HG02623 (cell line): ENCODE measurements around the gene FAM184B.

ENCODE experiments used
- ATAC-seq: cut with Tn5 transposase; IDR thresholded peaks from one replicate; pipeline ENCODE4 v1.9.1; 2021; ENCODE audit warnings: moderate library complexity; ENCODE audit not compliant: unreplicated experiment

Gene FAM184B

DNA sequence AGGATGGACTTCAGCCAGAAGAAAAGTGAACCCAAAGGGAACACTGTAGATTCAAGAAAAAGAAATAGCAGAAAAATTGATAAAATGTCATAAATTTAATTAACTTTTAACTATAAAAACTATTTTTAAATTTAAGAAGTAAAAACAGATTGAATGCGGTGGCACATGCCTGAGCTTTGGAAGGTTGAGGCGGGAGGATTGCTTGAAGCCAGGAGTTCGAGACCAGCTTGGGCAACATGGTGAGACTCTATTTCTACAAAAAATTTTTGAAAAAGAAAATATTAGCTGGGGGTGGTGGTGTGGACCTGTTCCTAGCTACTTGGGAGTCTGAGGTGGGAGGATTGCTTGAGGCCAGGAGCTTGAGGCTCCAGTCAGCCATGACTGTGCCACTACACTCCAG is 3.0 kb downstream of the FAM184B start:
- ATAC-seq = no peak

DNA sequence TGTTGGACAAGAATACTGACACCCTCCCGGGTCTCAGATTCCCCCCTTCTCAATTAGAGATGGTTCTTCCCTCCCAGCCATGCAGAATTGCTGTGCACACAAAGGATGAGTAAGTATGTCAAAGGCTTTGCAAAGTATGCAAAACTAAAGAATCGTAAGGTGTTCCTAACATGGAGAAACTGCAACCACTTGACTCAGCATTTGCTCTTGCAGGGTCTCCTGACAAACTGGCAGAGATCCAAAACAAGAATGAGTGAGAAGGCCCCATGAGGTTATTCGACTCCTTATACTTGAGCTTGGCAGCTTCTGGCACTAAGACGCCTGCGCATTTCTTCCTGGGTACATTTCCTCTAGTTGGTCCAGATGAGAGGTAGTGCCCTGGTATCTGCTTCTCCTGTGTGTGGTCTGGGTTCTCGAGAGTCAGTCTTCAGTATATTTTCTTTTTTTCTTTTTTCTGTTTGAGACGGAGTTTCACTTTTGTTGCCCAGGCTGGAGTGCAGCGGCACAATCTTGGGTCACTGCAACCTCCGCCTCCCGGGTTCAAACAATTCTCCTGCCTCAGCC is 8.2 kb downstream of the FAM184B start:
- no peak for ATAC-seq

DNA sequence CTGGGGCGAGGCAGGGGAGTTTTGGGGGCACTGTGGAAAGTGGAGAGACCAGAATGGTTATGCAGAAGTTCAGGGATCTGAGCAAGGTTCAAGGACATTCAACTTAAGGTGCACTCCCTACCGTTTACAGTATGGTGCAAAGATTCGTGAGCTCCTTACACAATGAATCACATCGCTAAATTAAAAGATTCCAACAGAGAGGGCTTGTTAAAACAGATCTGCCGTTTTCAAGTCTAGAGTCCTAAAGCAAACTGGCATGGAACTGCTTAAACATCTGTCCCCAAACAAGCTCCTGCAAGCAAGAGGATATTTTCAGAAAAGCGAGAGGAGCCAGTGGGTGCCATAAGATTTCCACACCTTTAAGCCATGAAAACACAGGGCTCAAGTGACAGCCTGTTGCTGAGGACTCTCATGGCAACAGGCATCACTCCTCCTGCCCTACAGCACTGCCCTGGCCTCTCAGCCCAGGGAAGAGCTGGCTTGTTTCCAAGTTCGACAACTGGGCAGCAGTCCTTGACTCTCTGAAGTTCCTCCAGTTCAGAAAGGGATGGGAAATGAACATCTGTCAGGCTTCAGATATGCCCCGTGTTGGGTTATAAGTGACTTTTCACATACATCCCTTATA is 10.0 kb downstream of the FAM184B start:
- ATAC-seq = no peak

DNA sequence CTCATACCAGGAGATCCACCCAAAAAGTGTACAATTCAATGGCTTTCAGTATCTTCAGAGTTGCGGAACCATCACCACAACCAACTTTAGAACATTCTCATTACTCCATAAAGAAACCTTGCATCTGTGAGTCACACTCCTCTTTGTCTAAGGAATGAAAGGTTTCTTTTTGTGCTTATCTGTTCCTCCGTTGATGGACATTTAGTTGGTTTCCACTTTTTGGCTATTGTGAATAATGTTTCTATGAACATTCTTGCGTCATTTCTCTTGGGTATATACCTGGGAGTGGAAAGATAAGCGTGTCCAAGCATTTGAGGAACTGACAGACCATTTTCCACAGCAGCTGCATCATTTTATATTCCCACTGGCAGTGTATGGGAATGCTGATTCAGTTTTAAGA is 10.6 kb downstream of the FAM184B start:
- no peak for ATAC-seq

DNA sequence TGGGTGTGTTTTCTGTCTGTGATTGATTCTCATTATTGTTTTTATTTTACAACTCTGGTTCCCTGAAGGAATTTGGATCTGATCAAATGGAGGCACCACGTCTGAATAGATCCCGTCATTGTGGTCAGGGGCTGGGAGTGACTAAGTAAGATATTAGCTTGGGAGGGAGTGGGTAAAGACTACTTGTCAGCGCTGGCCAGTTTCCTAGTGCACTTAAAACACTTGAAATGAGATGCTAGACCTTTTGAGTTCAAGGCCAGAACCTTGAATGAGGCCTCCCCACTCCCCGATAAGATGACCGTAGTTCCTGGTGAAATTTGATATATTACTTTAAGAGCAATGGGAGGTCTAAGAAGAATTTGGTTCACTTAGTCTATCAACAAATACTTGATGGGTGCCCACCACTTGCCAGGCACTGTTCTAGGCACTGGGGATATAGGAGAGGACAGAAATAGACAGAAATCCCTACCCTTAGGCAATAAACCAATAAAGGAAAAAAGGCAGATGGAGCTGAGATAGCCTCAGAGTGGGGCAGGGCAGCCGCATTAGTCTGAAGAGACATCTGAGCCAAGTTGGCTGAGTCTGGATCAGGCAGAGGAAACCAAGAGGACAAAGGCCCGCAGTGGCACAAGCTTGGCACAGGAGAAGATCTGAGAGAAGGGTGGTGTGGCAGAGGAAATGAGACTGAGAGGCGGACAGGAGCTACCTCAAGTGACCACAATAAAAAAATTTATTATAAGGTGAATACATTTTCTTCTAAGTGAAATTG is 11.8 kb downstream of the FAM184B start:
- no peak for ATAC-seq

DNA sequence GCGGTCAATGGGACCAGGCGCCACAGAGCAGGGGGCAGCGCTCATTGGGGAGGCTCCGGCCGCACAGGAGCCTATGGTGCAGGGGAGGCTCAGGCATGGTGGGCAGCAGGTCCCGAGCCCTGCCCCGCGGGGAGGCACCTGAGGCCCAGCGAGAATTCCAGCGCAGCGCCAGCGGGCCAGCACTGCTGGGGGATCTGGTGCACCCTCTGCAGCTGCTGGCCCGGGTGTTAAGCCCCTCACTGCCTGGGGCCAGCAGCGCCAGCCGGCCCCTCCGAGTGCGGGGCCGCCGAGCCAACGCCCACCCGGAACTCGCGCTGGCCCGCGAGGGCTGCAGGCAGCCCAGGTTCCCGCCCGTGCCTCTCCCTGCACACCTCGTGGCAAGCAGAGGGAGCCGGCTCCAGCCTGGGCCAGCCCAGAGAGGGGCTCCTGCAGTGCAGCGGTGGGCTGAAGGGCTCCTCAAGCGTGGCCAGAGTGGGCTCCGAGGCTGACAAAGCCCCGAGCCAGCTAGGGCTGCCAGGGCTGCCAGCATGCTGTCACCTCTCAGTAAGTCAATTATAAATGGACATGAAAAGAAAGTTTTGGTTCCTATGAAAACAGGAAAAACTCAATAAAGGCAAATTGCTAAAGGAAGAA is 14.5 kb downstream of the FAM184B start:
- no peak for ATAC-seq

DNA sequence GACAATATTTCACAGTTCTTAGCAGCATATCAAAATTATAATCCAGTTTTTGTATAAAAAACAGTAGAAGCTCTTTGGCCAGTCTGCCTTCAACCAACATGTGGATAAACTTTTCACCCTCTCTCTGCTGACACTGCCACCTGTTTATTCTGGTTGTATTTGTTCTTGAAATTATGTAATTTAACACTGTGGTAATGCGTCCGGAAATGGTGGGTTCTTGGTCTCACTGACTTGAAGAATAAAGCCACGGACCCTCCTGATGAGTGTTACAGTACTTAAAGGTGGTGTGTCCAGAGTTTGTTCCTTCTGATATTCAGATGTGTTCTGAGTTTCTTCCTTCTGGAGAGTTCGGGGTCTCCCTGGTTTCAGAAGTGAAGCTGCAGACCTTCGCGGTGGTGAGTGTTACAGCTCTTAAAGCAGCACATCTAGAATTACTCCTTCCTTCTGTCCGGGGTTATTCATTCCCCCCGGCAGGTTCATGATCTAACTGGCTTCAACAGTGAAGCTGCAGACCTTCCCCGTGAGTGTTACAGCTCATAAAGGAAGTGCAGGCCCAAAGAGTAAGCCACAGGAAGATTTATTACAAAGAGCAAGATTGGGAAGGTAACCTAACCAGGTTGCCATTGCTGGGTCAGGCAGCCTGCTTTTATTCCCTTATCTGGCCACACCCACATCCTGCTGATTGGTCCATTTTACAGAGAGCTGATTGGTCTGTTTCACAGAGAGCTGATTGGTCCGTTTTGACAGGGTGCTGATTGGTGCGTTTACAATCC is 15.7 kb downstream of the FAM184B start:
- ATAC-seq = no peak

DNA sequence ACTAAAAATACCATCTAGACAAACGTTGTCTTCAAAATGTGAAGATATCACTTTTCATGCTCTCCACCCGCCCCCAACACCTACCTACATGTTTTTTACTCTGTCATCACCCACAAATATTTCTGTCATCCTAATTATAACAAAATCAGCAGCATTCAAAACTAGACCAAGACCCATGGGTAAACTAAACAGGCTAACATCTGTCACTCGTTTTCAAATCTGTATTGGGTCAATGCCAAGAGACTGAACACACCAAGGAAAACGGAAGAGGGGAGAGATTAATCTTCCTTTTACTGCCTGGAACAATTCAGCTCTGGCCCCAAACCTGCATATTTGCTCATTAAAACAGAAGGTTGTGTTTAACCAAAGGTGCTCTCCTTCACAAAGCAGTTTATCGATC is 17.5 kb downstream of the FAM184B start:
- no peak for ATAC-seq

DNA sequence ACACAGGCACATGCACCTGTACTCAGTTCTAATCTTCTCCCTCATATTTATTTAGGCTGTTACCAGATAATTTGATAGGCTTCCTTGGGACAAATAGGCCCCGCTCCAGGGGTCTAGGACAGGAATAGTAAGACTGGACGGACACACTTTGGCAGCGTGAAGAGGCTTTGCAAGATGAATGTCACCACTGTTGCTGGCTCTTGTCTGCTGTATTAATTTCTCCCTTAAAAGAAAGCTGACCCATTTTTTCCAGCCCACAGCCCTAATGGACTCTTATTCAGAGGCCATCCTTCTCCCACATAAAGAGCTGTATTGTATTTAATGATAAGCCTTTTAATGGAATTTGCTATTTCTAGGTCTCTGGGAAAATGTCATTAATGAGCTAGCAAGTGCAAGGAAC is 18.0 kb downstream of the FAM184B start:
- ATAC-seq = no peak

DNA sequence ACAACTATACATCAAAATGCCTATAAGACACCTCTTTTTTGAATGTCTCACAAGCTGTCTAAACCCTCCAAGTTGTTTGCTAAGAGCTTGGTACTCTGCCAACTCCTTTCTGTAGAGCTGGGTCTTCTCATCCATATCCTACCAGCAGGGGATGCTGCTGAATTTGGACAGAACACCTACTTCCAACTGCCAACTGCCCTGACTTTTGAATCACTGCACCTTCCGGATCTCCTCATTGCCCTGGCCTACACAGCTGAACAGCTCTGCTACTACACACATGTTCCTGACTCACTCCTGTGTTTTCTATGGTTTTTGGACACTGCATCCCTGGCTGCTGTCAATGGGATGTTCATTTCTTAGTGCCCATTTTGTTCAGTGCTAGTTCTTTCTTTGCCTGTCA is 18.7 kb downstream of the FAM184B start:
- no peak for ATAC-seq

DNA sequence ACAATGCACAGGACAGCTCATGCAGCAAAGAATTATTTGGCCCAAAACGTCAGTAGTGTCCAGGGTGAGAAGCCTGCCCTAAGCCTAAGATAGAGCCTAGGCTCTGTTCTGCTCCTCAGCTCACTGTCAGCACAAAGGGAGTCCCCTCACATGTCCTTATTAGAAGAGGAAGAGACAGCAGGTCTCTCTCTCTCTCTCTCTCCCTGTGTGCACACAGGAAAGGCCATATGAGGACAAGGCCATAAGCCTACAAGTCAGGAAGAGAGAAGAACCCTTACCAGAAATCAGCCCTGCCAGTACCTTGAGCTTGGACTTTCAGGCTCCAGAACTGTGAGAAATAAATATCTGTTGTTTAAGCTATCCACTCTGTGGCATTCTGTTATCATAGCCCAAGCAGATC is 20.4 kb downstream of the FAM184B start:
- no peak for ATAC-seq

DNA sequence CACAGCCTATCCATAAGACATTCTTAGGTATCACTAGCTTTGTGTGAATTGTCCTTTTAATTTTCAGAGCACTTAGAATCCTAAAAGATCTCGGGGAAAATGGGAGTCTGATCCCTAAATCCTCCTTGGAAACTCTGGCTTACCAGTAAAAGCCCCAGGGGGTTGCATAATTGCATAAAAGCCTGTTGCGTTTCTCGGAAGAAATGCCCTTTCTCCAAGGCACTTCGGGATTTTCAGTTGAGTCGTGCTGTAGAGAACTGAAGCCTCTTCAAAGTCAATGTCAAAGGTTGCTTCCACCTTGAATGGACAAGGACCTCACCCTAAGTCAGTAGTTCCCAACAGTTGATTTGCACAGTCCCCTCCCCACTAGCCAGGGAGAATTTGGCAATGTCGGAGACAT is 20.8 kb downstream of the FAM184B start:
- ATAC-seq = no peak

DNA sequence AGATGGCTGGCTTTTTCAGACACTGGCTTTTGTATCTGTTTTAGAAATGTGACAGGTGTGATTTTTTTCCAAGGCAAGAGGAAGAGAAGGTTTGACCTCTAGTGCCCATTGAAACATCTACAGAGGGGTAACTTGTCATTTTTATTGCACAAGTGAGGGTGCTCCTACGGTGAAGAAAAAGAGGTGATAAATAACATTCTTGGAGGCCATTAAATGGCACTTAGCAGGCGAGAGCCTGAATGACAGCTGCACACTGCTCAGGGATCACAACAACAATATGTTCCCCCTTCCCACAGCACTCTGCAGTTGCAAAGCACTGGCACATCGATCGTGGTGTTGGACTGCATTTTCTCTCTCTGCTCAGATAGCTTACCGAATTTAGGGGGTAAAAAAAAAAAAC is 22.9 kb downstream of the FAM184B start:
- no peak for ATAC-seq

DNA sequence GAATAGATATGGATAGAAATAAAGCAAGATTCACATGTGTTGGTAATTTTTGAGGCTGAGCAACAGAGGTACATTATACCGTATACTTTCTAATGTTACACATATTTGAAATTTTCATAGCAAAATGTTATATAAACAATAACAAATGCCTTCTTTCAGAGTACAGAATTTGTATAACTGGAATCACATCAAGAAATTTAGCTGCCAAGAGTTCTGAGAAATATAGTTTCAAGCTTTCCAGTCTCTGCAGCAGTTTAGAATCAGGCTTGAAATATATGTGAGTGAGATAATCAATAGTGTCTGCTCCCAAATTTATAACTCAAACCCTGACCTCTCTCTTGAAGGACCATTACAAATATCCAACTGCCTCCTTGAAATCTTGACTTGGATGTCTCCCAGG is 23.8 kb downstream of the FAM184B start:
- ATAC-seq = no peak

DNA sequence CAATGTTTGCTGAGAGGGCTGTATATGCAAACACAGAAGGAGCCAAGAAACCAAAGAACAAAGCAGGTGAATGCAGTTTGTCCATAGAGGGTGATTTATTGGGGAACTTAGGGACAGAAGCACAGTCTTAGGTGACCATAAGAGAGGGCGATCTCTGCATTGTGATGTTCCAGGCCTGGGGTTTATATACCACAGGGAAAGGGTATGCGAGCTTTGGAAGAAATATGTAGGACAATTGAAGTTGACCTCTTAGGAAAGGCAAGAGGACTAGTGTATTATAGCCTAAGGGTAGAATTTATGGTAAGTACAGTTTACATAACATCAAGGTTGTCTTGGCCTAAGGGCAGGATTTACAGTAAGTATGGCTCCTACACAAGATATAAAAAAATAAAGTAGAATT is 27.8 kb downstream of the FAM184B start:
- ATAC-seq = no peak

DNA sequence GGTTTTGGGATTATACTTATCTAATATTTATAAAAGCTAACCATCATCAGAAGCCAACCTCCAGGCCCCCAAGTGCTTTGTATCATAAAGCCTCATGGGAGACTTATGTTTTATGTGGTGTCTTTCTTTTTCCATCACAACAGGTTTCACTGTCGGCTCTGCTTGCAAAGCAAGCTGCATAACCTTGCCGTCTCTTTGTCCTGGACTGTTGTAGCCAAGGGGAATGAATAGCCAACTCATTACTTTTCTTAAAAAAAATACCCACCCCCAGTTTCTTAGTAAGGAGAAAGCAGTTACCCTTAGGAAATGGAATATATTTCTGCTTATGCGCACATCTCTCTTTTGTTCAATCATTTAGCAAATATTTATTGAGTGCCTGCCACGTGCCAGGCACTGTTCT is 40.7 kb downstream of the FAM184B start:
- ATAC-seq = no peak

DNA sequence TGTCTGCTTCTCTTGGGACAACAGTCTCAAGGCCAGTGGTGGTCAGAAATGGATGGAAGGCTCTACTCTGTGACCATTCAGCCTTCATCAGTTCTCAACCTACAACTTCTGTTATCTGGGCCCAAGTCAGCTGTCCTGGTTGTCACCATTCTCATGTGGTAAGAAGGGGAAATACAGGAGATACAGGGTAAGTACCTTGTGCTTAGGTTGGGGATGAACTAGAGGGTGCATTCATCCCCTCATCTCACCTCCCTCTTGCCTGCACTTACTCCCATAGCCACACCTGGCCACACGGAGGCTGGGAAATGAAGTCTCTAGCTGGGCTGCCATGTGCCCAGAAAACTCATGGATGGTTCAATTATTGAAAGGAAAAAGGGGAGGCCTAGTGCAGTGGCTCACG is 44.9 kb downstream of the FAM184B start:
- ATAC-seq = no peak

DNA sequence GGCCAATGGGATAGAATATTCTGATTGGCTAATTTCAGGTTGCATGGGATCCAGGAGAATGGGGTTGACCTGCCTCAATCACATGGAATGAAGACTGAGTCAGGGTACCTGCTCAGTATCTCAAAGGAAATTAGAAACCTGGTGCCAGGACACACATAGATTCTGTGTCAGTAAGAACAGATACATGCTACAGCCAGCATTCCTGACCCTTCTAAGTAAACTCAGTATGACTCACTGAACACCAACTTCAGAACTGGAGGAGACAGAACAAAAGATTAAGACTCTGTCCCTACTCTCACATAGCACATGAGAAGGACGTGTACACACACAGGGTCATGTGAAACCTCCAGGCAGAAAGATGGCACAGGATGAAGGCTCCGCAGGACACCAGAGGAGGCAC is 54.5 kb downstream of the FAM184B start:
- no peak for ATAC-seq

DNA sequence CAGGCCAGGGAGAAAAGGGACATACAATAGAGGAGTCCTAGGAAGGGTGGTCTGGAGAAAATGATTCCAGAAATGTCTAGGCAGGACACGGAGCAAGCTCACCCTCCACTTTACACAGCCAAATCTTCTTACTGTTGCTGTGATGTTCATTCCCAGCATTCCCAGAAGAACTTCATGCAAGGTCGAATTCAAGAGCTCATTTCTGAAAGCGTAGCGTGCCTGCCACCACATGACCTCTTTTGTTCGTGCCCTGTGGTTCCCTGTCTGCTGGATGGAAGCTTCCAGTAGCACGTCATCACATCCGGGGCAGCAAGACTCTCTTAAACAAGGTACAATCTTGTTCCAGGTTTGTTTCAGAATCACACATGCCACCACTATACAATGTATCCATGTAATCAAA is 57.8 kb downstream of the FAM184B start:
- no peak for ATAC-seq

DNA sequence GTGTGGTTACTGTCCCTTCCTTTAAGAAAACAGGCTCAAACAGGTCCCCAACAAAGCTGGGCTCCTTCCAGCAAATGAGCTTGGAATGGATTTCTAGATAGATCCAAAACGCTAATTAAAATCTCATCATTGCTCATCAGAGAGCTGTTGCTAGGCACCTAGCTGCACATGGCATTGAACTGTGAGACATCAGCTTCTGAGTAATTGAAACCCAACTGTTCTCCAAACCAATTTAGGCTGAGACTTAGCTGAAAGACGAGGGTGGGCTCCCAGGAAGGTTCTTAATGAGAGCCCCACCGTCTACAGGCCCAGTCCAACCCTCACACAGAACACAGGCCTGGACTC is 59.1 kb downstream of the FAM184B start:
- ATAC-seq = no peak
